Lower leg skin (tissue), 4 donors: ENCODE measurements around the gene CDON. TPM values are rescaled to one million over a fixed set of nuclear protein-coding genes. Genes with fewer than 3 reads are reported as not detected.
A peak's percentile ranks its signal among the peaks of the same experiment; 100 is the strongest.

Experiments used
- DNase-seq, 2 donors: peaks; one replicate each; pipeline ENCODE4 v3.0.0-alpha.2; 2019; ENCODE audit warnings: low spot score in 2 of 2
- H3K4me3 ChIP-seq: fragments of 200-600 bp; sonication (generic); 2 replicates; pipeline ENCODE4 v1.5.1; 2017; ENCODE audit warnings: mild to moderate bottlenecking, low read depth; ENCODE audit not compliant: poor library complexity, severe bottlenecking
- POLR2A ChIP-seq, 2 donors: fragments of 450-650 bp; IDR thresholded peaks; one replicate each; pipeline ENCODE4 v1.6.1; 2016 to 2017; ENCODE audit warnings: antibody characterized with exemption in 2 of 2, mild to moderate bottlenecking in 1 of 2, moderate library complexity in 1 of 2
- WGBS, 2 donors: methylation state at CpG; one replicate each; pipeline ENCODE4 v1.1.5; 2018; 5-methylcytosine and 5-hydroxymethylcytosine counted together
- intact Hi-C: fragments of 100-400 bp; cut with DNase I; formaldehyde crosslinking; loops from one replicate; pipeline ENCODE4 v1.15.0; 2023; ENCODE audit warnings: low total_unique reads
- total RNA-seq, 4 donors: library from RNA; depleted of rRNA; stranded (reverse); fragments of >200 nt; gene quantifications; one replicate each; pipeline ENCODE4 v1.1.0, GENCODE V29; 2016
- TF ChIP-seq, protein P1 (sequence below), 3 donors: fragments of 450-650 bp; IDR thresholded peaks; one replicate each; pipeline ENCODE4 v1.5.1; 2016; ENCODE audit warnings: antibody characterized with exemption in 3 of 3, mild to moderate bottlenecking in 3 of 3, moderate library complexity in 2 of 3

Gene CDON
- total RNA-seq, 4 donors from 2014 or later = 12.3 to 21.0 (median 18.0) TPM

DNA sequence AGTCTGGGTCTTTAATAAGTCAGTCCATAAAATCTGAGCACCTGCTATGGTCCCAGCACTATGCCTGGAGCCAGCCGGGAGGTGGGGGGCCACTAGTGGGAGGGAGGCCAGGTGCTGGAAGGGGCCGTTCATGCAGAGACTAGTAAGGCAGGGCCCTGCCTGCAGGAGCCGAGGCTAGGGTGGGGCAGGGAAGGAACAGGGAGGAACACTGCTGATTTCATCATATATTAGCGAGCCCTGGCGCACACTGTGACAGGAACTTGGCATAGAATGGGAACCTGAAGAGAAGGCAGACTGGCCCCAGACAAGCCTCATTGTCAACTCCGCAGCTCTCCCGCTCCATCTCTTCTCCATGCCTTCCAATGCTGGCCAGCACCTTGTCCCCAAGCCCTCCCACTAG, 109.7 kb downstream of the CDON start:
- 22 to 35% methylated on average over 7 of the region's 7 CpGs for WGBS, 2 donors
- TF ChIP-seq, protein P1, sequence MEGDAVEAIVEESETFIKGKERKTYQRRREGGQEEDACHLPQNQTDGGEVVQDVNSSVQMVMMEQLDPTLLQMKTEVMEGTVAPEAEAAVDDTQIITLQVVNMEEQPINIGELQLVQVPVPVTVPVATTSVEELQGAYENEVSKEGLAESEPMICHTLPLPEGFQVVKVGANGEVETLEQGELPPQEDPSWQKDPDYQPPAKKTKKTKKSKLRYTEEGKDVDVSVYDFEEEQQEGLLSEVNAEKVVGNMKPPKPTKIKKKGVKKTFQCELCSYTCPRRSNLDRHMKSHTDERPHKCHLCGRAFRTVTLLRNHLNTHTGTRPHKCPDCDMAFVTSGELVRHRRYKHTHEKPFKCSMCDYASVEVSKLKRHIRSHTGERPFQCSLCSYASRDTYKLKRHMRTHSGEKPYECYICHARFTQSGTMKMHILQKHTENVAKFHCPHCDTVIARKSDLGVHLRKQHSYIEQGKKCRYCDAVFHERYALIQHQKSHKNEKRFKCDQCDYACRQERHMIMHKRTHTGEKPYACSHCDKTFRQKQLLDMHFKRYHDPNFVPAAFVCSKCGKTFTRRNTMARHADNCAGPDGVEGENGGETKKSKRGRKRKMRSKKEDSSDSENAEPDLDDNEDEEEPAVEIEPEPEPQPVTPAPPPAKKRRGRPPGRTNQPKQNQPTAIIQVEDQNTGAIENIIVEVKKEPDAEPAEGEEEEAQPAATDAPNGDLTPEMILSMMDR (IDR thresholded peaks at IDR 0.05) = no peak
- DNase-seq = peak; percentile 79 to 95
- no peak overlapping the region for H3K4me3 ChIP-seq
- intact Hi-C loops = no loop called here

DNA sequence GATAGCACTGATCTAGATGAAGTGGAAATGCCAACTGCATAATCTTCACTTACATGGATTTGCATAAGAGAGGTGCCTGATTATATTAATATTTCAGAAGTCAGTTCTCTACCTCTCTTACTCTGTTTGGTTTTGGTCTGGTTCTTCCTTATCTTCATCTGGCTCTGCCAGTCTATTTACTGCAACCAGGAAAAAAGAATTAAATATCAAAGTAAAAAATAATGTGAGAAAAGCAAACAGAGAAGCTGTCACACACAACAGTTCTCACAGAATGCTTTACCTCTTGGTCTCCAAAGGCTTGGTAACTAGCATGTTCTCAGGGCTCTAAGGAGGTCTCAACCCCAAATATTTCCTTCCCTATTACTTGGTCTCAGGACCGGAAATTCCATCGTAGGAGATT, 110.1 kb downstream of the CDON start:
- intact Hi-C loops = no loop called here
- WGBS, 2 donors = 48 to 54% methylated on average over 2 of the region's 2 CpGs
- TF ChIP-seq POLR2A (IDR thresholded peaks at IDR 0.05) = no peak
- TF ChIP-seq, protein P1 (IDR thresholded peaks at IDR 0.05) = no peak
- H3K4me3 ChIP-seq = no peak overlapping the region
- DNase-seq = no peak

DNA sequence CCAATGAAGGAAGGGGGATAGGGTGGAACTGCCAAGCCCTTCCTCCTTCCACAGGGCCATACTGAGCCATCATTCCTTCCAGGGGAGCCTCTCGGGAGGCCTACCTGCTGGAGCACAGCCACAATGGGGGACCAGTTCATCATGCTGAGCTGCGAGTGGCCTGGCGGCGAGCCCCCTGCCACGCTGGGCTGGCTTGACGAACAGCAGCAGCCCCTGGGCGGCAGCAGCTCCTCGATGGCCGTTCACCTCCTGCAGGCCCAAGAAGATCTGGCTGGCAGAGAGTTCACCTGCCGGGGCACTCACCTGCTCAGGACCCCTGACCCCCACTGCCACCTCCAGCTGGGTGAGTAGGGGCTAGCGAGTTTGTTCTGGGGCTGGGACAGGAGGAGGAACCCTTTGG, 110.9 kb downstream of the CDON start:
- peak in 1 of 2 donors; percentile 87 for DNase-seq
- TF ChIP-seq POLR2A (IDR thresholded peaks at IDR 0.05) = no peak
- TF ChIP-seq, protein P1 (IDR thresholded peaks at IDR 0.05) = no peak
- WGBS, 2 donors = 24 to 44% methylated on average over 11 of the region's 11 CpGs
- intact Hi-C loops = no loop called here
- no peak overlapping the region for H3K4me3 ChIP-seq

GRCh38 chr11:125950696-125951651, 111.7 kb downstream of the CDON start:
- intact Hi-C loops = no loop called here
- WGBS, 2 donors = 37 to 56% methylated on average over 12 to 13 of the region's 15 CpGs

DNA sequence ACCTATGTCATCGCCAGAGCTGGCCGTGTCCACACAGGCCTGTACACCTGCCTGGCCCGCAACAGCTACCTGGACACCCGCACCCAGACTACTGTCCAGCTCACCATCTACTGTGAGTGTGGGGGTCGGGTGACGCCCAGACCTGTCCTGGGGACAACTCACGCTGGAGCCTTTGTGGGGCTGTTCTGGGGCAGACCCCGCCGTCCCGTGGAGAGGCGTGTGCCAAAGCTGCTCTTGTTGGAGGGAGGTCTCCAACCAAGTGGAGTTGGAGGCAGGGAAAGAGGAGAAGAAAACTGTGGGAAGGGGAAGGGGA, 112.5 kb downstream of the CDON start:
- intact Hi-C loops = no loop called here
- WGBS, 2 donors = 76 to 91% methylated on average over 7 to 11 of the region's 11 CpGs
- peak in 1 of 2 donors; percentile 81 for DNase-seq
- H3K4me3 ChIP-seq = no peak overlapping the region
- no peak for TF ChIP-seq POLR2A (IDR thresholded peaks at IDR 0.05)
- TF ChIP-seq, protein P1 (IDR thresholded peaks at IDR 0.05) = no peak

More at GRCh38 chr11:125950696-125951651, 111.7 kb downstream of the CDON start:
- H3K4me3 ChIP-seq = no peak overlapping the region
- peak; percentile 55 to 87 for DNase-seq
- TF ChIP-seq, protein P1 (IDR thresholded peaks at IDR 0.05) = no peak
- no peak for TF ChIP-seq POLR2A (IDR thresholded peaks at IDR 0.05)
